Umbilical cord (tissue), 2 donors: ENCODE results near the gene ASF1A. TPM values are rescaled to one million over a fixed set of nuclear protein-coding genes. Genes with fewer than 3 reads are reported as not detected.

Experiments used
- DNase-seq: peaks from one replicate; pipeline ENCODE4 v3.0.0-alpha.2; 2015; ENCODE audit warnings: low spot score
- total RNA-seq: library from RNA; depleted of rRNA; stranded (reverse); fragments of >200 nt; gene quantifications from one replicate; pipeline ENCODE4 v1.2.3, GENCODE V29; 2014; ENCODE audit warnings: low replicate concordance; ENCODE audit not compliant: insufficient read depth

Gene ASF1A
- total RNA-seq, 1 donor from 2014 or later, result 12.8 TPM

DNA sequence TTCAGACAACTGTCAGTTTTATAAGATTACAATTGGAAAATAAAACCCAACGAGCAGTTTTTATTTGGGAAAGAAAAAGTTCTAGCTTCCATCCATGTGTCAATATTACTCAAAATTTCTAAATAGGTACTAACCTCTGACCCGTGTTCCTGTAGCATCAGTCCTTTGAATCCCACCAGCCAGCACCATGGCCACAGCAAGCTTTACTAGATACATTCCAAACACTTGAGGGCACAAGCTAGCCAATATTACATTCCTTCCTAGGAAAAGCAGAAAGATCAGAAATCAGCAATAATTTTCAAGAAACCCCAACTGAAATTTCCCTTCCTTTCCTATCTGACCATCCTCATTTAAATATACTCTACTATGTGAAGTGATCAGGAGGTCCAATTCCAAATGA, 19.2 kb downstream of the ASF1A start:
- no peak for DNase-seq

DNA sequence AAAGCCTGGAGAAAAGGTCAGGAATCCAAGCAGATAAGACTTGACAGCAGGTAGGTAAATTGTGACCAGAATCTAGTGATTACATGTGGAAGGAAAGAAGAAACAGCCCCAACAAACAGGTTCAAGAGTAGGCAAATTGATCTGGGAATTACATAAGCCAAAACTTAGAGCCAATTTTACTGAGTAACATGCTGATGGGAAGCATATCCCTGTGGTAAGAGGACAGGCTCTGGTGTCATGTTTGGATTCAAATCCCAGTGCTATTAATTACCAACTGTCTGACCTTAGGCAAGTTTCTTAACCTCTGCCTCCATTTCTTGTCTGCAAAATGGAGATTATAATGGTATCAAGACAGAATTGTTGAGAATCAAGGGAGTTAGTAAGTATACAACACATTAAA, 20.6 kb downstream of the ASF1A start:
- DNase-seq, result no peak

DNA sequence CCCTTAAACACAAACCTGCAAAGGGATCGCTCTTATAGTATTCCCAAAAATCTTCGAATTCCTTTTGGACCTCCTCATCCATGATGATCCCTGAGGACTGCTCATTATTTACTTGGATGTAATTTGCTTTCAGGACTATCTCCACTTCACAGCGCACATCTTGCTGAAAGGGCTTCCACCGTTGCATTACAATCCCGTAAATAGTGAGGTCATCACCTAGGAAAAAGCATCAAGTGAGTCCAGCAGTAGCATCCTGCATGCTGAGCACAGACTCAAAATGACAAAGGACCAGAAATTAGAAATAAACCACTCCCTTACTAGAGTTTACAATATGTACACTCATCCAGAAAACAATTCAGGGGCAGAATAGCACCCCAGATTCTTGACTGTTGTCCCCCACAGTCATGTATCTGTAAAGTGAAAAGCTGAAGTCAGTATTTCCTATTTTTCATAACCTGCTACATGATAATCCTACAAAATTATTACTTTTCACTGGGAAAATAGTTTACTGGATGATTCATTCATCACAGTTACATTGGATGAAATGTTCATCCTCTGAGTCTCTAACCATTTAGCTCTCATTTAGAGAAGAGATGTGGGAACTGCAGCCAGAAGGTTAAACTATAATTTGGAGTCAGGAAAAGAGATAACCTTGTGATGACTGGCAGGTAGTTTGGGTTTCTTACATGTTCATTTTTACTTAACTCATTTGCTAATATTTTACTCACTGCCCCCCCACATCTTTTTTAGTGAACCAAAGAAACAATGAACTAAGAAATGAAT, 23.8 kb downstream of the ASF1A start:
- DNase-seq, result no peak

DNA sequence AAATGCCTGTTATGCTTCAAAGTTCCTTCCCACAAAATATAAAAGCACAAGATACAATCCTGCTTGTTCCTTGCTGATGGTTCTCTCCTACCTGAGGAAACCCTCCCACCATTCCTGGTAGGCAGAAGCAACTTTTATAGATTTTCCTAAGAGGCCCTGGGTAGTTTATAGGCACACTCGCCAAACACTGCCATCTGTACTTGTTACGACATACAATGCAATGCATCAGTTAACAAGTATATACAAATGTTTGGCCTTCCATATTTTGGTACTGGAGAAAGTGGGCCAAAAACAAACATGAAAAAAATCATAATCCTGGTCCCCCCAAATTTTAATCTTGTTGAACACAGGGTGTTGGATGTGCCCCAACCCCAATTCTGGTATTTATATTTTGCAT, 24.4 kb downstream of the ASF1A start:
- DNase-seq, result no peak

DNA sequence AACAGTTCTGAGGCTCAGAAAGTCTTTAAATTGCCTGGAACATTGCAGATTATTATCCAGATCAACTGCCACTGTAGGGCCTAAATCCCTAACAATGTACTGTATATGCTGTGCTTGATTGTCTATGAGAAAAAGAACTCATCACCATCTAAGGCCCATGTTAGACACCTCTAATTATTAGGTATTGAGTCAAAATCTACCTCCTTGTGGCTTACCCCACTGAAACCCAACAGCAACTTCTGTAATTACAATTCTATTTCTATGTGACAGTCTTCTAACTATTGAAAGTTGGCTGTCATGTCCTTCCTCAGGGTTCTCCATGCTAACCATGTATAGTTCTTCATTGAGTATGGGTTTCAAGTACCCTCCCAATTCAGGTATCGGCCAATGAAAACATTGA, 27.1 kb downstream of the ASF1A start:
- no peak for DNase-seq

DNA sequence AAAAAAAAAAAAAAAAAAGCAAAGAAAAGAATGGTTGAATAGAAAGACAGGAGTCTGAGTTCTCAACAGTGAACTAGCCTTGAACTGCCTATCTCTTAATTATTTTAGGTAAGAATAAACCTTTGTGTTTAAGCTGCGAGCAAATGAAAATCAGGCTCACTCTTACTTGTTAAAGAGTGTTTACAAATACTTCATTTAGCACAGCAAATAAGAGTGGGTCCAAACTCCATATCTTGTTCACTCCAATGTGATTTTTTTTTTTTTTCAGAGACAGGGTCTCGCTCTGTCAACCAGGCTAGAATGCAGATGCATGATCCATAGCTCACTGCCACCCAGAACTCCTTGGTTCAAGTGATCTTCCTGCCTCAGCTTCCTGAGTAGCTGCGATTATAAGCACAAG, 29.1 kb downstream of the ASF1A start:
- no peak for DNase-seq

DNA sequence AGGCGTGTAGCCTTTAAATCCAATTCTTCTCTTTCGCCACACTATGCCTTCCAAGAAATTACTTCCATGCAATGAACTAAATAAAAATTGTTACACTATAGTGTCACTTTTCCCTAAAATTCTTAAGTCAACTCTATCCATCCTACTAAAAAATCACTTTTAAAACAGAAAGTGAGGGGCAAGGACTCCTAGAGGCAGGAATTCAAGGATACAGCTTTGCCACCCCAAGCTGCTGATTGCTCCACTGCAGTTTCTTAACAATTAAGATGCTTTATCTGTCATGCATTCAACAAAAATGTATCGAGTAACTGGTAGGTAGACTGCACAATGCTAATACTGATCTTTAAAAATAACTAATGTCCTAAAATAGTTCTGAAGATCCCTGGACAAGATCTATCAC, 36.7 kb downstream of the ASF1A start:
- no peak for DNase-seq

DNA sequence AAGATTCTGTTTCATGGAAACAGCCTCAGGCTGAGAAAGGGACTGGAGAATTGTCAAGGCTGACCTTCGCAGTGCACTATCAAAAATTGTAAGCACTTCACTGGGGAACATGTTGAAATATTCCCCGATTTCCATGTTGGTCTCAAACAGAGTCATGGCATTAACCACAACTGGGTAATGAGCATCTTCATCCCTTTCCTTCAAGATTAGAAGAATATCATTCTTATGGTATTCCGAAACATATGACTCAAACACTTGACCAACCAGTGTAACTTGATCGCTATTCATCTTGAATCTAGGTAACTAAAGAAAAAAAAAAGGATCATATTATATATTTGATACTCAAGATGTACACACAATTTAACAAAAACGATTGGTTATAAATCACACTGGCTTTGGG, 37.5 kb downstream of the ASF1A start:
- DNase-seq, result no peak

DNA sequence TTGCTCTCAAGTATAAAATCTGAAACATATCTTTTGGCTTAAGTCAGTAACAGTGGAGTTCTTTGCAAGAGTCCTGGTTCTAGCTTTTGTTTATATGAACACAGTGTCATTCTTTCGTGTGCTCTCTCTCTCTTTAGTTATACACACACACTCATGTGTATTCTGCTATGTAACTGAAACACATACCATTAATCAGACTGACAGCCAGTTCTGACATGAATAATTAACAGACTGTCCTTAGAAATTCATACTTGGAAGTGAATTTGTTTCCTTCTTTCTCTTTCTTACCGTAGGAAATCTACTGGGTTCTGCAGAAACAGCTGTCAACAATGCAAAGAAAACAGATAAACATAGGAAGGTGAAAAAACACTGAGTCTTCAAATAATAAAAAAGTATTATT, 38.5 kb downstream of the ASF1A start:
- DNase-seq, result no peak

DNA sequence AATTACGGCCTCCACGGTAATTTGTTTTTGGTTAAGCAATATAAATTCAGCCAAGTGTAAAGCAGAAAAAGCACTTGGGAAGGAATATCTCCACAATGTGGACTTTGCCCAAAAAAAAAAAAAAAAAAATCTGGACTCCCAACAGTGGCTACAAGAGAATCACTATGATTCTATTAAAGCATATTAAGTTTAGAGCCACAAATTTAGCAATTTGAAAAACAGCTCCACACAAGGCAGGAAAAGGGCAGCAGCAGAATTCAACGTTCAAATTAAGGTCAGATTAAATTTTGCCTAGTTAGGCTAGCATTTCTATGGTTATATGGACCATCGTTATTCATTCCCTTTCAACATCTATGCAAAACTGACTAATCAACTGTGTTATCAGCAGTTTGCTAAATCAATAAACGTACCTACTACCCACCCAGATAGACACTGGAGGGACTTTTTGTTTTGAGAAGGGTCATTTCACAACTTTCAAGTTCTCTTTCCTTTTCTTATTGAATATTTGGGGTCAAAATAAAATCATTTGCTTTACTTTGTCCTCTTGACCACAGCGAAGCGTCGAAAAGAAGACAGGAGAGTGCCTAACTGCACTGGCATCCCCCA, 40.0 kb downstream of the ASF1A start:
- no peak for DNase-seq

DNA sequence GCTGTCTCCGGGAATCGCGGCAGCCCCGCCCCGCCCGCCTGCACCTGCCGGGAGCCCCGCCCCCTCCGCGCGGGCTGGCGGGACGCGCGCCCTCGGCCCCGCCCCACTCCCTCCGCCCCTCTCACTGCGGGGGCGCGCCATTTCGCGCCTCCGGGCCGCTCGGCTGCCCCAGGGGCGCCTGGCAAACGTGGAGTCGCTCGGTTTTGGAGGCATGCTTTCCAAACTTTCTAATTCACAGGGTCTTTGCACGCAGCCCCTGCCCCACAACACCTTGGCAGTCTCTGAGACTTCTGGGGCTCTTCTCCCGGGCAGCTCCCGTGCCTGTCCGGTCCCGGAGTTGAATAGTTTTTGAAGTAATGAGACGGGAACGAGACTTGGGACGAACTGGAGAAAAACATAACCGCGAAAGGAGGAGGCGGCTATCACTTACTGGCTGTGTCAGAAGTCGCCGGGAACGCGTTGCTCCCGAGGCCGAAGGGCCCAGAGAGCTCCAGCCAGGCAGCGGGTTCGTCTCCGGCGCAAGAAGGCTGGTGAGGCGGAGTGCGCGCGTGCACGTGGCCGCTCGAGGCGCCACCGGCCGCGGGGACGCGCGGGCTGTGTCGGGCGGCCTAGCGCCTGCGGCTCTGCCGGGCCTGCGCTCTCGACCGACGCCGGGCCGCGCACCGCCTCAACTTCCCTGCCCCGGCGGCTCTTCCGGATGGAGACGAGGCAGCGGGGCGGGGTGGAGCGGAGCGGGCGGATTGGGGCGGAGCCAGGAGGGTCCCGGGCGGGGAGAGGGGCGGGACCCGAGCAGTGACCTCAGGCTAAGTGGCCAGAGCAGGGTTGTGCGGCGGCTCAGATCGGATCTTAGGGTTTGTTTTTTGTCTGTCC, 40.7 kb downstream of the ASF1A start, which contains the start of gene MCM9:
MCM9 (minus strand) TSS at position 699 of the 870 bp plus-strand sequence. CDS start 3,436 bp downstream, outside the sequence.
- peak; percentile 95 for DNase-seq

DNA sequence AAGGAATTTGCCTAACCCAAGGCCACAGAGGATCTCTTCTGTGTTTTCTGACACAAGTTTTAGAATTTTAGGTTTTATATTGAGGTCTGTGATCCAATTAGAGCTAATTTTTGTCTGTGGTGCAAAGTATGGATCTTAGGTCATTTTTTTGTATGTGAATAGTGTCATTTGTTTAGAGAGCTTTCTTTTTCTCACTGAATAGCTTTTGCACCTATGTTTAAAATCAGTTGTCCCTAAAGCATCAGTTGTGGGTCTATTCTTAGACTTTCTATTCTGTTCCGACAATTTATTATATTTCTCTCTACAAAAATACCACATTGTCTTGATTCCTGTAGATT, 41.3 kb downstream of the ASF1A start:
- DNase-seq, result no peak

DNA sequence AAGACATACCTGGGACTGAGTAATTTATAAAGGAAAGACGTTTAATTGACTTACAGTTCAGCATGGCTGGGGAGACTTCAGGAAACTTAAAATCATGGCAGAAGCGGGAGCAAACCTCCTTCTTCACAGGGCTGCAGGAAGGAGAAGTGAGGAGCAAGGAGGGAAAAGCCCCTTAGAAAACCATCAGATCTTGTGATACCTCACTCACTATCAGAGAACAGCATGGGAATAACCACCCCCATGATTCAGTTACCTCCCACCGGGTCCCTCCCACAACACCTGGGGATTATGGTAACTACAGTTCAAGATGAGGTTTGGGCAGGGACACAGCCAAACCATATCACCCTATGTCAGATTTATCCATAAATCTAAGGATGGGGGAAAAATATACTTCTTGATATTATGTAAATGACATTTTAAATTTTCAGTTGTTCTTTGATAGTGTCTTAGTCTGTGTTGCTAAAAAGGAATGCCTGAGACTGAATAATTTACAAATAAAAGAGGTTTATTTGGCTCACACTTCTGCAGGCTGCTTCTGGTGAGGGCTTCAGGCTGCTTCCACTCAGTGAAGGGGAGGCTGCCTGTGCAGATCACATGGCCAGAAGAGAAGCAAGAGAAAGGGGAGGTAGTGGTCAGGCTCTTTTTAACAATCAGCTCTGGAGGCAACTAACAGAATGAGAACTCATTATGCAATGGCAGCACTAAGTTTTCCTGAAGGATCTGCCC, 42.2 kb downstream of the ASF1A start:
- DNase-seq, result no peak

DNA sequence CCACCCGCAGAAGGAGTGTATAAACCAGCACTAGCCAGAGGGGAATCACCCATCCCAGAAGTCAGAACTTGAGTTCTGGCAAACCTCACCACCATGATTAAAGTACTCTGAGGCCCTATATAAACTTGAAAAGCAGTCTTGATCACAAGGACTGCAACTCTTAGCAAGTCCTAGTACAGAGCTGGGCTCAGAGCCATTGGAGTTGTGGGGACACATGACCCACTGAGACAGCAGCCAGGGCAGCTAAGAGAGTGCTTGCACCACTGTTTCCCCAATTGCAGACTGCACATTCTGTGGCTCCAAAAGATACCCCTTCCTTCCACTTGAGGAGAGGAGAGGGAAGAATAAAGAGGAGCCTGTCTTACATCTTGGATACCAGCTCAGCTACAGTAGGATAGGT, 45.7 kb downstream of the ASF1A start:
- DNase-seq, result no peak

DNA sequence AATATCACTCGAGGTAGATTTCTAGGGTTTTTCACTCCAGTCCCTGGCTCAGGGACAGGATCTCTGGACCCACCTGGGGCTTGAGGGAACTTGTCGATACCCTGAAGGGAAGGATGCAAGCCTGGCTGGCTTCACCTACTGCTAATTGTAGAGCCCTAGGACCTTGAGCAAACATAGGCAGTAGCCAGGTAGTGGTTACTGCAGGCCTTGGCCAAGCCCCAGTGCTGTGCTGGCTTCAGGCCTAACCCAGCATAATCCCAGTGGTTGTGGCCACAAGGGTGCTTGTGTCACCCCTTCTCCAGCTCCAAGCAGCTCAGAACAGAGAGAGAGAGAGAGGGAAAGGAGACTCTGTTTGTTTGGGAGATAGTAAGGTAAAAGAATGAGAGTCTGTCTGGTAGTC, 46.8 kb downstream of the ASF1A start:
- no peak for DNase-seq

DNA sequence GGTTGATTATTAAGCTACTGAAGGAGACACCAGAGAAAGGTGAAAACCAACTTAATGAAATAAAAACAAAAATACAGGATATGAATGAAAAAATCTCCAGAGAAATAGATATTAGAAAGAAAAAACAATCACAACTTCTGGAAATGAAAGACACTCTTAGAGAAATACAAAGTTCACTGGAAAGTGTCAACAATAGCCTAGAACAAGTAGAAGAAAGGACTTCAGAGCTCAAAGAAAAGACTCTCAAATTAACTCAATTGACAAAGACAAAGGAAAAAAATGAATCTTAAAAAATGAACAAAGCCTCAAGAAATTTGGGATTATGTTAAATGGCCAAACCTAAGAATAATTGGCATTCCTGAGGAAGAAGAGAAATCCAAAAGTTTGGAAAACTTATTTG, 51.3 kb downstream of the ASF1A start:
- DNase-seq, result no peak

DNA sequence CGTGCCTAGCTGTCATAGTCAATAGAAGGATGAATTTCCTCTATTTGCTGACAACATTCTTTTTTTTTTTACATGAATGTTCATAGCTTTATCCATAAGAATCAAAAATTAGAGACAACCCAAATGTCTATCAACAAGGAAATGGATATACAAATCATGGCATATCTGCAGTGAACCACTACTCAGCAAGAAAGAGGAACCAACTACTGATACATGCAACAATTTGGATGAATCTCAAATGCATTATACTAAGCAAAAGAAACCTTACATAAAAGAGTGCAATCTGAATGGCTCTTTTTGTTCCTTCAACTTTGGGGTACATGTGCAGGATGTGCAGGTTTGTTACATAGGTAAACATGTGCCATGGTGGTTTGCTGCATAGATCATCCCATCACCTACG, 58.7 kb downstream of the ASF1A start:
- no peak for DNase-seq

DNA sequence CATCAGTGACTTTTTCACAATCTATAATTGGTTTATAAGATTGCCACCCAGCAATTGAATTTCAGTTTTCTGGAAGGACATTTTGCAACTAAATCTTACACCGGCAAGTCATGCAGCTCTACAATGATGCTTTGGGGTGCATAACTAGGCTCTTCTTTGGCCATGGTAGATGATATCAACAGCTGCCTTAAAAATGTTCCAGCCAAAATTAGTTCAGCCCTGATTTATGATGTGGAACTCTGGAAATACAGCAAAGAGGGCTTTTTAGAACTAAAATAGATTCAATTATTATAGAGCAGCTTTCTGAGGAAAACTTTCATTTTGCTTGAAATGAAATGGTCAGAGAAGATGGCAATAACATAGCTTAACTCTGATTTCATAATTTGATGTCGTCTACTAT, 59.4 kb downstream of the ASF1A start:
- no peak for DNase-seq
